ENCODE results near the gene SCLY.

DNA sequence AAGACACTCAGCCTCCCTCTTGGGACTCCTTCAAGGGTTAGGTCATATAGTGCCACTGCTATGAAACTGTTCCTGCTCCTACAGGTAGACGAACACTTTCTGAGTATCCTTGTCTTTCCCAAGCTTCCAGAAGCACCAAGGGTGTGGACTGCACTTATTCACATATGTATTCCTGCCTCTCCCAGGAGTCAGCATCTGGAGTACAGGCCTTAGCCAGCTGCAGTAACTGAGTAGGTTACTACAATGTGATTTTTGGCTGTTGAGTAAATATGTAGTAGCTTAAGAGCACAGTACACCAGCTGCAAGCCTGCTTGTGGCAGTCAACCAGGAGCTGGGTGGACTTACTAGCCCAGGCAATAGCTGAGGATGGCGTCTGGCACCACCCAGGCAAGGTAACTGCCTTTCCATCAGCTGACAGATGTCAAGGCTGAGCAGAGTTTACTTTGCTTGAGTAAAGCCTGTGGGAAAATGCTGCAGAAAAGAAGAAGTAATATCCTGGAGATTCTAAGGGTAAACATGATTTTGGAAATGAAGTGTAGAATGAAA is 14.0 kb upstream of the SCLY start:
- TF ChIP-seq, protein P1, sequence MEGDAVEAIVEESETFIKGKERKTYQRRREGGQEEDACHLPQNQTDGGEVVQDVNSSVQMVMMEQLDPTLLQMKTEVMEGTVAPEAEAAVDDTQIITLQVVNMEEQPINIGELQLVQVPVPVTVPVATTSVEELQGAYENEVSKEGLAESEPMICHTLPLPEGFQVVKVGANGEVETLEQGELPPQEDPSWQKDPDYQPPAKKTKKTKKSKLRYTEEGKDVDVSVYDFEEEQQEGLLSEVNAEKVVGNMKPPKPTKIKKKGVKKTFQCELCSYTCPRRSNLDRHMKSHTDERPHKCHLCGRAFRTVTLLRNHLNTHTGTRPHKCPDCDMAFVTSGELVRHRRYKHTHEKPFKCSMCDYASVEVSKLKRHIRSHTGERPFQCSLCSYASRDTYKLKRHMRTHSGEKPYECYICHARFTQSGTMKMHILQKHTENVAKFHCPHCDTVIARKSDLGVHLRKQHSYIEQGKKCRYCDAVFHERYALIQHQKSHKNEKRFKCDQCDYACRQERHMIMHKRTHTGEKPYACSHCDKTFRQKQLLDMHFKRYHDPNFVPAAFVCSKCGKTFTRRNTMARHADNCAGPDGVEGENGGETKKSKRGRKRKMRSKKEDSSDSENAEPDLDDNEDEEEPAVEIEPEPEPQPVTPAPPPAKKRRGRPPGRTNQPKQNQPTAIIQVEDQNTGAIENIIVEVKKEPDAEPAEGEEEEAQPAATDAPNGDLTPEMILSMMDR (IDR thresholded peaks at IDR 0.05 in 8 of 11, conservative IDR thresholded peaks at IDR 0.05 in 3 of 11), result no peak
- no peak for TF ChIP-seq POLR2AphosphoS5 (IDR thresholded peaks at IDR 0.05)
- TF ChIP-seq POLR2A (IDR thresholded peaks at IDR 0.05), result no peak

Measured in spleen (tissue), 7 donors.